ENCODE results near the gene VEGFC. TPM values are rescaled to one million over a fixed set of nuclear protein-coding genes. Genes with fewer than 3 reads are reported as not detected.

The VEGFC gene
- total RNA-seq, 1 donor from 2014 or later, result 5.0 TPM

- Histone ChIP-seq H3K4me3 (ENCODE audit: low read depth, low read length) (no peak overlapping the region), H3K27me3 (ENCODE audit: control insufficient read depth, insufficient read depth, low read length) (no peaks in the 10 kb centered on the region), H3K36me3 (ENCODE audit: control insufficient read depth, insufficient read depth, low read length) (no peaks in the 10 kb centered on the region)
- no peak for DNase-seq (ENCODE audit: low read depth)
- TF ChIP-seq, protein P1, sequence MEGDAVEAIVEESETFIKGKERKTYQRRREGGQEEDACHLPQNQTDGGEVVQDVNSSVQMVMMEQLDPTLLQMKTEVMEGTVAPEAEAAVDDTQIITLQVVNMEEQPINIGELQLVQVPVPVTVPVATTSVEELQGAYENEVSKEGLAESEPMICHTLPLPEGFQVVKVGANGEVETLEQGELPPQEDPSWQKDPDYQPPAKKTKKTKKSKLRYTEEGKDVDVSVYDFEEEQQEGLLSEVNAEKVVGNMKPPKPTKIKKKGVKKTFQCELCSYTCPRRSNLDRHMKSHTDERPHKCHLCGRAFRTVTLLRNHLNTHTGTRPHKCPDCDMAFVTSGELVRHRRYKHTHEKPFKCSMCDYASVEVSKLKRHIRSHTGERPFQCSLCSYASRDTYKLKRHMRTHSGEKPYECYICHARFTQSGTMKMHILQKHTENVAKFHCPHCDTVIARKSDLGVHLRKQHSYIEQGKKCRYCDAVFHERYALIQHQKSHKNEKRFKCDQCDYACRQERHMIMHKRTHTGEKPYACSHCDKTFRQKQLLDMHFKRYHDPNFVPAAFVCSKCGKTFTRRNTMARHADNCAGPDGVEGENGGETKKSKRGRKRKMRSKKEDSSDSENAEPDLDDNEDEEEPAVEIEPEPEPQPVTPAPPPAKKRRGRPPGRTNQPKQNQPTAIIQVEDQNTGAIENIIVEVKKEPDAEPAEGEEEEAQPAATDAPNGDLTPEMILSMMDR (IDR thresholded peaks at IDR 0.05; ENCODE audit: insufficient read depth, low read length, poor library complexity, severe bottlenecking), result no peak
These were observed 51.5 kb downstream of the VEGFC start for GRCh38 chr4:176741253-176741652.

GRCh38 chr4:176735300-176735699 lies 57.4 kb downstream of the VEGFC start:
- no peak for DNase-seq (ENCODE audit: low read depth)
- H3K4me3 ChIP-seq (ENCODE audit: low read depth, low read length), result no peak overlapping the region

GRCh38 chr4:176734461-176734860 lies 58.3 kb downstream of the VEGFC start:
- DNase-seq (ENCODE audit: low read depth), result no peak
- Histone ChIP-seq H3K4me3 (ENCODE audit: low read depth, low read length) (no peak overlapping the region), H3K27me3 (ENCODE audit: control insufficient read depth, insufficient read depth, low read length) (no peaks in the 10 kb centered on the region), H3K36me3 (ENCODE audit: control insufficient read depth, insufficient read depth, low read length) (no peaks in the 10 kb centered on the region)
- TF ChIP-seq, protein P1 (IDR thresholded peaks at IDR 0.05; ENCODE audit: insufficient read depth, low read length, poor library complexity, severe bottlenecking), result no peak

More at GRCh38 chr4:176735300-176735699, 57.4 kb downstream of the VEGFC start:
- no peaks in the 10 kb centered on the region for H3K27me3 ChIP-seq (ENCODE audit: control insufficient read depth, insufficient read depth, low read length)
- TF ChIP-seq, protein P1 (IDR thresholded peaks at IDR 0.05; ENCODE audit: insufficient read depth, low read length, poor library complexity, severe bottlenecking), result no peak
- H3K36me3 ChIP-seq (ENCODE audit: control insufficient read depth, insufficient read depth, low read length), result no peaks in the 10 kb centered on the region

DNA sequence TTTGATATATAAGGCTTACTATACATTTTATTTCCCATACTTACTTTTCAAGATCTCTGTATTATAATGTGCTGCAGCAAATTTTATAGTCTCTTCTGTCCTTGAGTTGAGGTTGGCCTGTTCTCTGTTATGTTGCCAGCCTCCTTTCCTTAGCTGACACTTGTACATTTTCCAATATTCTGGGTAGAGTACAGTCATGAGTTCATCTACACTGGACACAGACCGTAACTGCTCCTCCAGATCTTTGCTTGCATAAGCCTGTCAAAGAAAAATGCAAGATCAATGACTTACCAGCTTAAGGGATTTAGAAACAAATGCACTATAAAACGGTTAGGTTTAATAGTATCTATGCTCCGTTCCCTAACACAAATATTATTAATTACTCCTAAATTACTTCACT lies 63.2 kb downstream of the VEGFC start:
- TF ChIP-seq, protein P1 (IDR thresholded peaks at IDR 0.05; ENCODE audit: insufficient read depth, low read length, poor library complexity, severe bottlenecking), result no peak
- Histone ChIP-seq H3K4me3 (ENCODE audit: low read depth, low read length) (no peak overlapping the region), H3K36me3 (ENCODE audit: control insufficient read depth, insufficient read depth, low read length) (no peaks in the 10 kb centered on the region), H3K27me3 (ENCODE audit: control insufficient read depth, insufficient read depth, low read length) (no peaks in the 10 kb centered on the region)
- no peak for DNase-seq (ENCODE audit: low read depth)

- DNase-seq (ENCODE audit: low read depth), result no peak
- Histone ChIP-seq H3K27me3 (ENCODE audit: control insufficient read depth, insufficient read depth, low read length) (no peaks in the 10 kb centered on the region), H3K36me3 (ENCODE audit: control insufficient read depth, insufficient read depth, low read length) (no peaks in the 10 kb centered on the region), H3K4me3 (ENCODE audit: low read depth, low read length) (no peak overlapping the region)
- TF ChIP-seq, protein P1 (IDR thresholded peaks at IDR 0.05; ENCODE audit: insufficient read depth, low read length, poor library complexity, severe bottlenecking), result no peak
These were observed 65.9 kb downstream of the VEGFC start for GRCh38 chr4:176726803-176727202.

DNA sequence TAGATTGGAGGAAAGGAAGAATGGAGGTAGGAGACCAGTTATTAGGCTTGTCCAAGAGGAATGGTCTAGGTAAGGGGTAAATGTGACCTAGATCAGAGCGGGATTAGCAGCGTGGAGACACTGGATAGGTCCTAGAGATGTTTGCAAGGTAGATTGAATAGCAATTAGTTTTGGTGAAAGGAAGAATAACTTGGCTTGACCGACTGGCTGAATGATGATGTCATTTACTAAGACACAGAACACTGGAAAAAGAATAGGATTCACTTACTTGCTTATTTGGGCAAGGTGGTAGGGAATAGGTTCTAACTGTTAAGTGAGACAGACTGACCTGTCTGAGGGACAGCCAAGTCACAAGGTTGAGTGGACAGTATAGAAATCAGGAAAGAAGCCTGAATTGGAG lies 71.3 kb downstream of the VEGFC start:
- Histone ChIP-seq H3K36me3 (ENCODE audit: control insufficient read depth, insufficient read depth, low read length) (no peaks in the 10 kb centered on the region), H3K4me3 (ENCODE audit: low read depth, low read length) (no peak overlapping the region), H3K27me3 (ENCODE audit: control insufficient read depth, insufficient read depth, low read length) (no peaks in the 10 kb centered on the region)
- TF ChIP-seq, protein P1 (IDR thresholded peaks at IDR 0.05; ENCODE audit: insufficient read depth, low read length, poor library complexity, severe bottlenecking), result no peak
- no peak for DNase-seq (ENCODE audit: low read depth)

Data from kidney epithelial cell (primary cell).